IPS-NIHi7 (cell line): Measurements from ENCODE around the gene MPP1.

Experiments used
- DNase-seq: peaks from one replicate; pipeline ENCODE4 v3.0.0; 2012; ENCODE audit warnings: mixed read lengths; ENCODE audit errors: extremely low spot score

The MPP1 gene

DNA sequence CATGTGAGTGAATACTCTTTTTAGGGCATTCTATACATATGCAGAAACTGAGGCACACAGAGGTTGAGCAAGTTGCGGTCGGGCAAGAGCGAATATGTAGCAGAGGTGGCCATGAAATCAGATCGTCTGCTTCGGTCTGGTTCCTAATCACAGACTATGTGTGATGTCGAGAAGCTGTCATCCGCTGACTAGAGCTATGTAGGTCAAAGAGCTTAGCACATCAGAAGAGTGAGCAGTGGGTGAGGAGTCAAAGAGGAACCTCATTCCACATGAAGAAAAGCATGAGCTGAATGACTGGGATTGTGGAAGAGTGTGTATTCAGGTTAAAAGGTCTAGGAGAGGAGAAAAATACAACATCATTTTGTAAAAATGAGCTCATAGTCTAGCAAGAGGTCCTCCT, 73.4 kb downstream of the MPP1 start:
- no peak for DNase-seq

DNA sequence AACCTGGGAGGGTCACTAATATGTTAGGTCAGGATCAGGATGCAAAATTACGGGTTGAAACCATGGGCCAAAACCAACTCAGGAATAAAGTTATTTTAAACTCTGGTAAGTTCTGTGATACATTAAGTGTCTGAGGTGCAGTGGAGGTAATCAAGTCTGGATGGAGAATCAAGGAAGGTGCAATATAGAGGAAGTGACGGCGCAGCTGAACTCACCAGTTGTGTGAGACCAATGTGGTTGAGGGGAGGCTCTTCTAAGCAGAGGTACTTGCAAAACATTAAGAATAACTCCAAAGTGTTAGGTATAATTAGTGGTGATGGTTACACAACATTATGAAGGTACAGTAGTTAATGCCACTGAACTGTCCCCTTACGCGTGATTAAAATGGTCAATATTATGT, 74.1 kb downstream of the MPP1 start:
- no peak for DNase-seq

DNA sequence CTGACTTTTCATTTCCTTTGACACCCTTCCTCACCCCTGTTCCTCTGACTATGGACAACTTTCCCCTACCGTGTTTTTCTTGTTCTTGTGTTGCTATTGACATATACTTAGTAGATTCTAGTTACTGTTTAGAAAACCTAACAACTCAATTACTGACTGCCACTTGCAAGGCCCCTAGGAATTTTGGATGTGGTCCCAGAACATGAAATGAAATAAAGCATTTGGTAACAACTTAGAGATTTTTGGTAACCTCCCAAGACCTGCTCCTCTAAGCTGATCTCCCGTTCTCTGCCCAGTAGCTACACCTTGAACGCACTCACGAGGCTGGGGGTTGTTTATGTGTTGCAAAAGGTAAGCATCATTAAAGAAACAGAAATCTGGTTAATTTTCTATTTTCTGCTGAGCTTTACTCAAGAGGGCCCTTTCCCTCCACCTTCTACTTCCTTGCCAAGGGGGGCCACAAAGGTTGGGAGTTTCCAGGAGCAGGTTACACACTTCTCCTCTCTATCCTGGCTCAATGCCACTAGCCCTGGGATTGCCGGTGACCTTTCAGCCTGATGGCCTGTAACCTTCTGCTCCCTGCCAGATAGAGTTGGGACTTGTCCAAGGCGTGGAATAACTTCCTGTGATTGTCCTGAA, 74.9 kb downstream of the MPP1 start:
- no peak for DNase-seq

DNA sequence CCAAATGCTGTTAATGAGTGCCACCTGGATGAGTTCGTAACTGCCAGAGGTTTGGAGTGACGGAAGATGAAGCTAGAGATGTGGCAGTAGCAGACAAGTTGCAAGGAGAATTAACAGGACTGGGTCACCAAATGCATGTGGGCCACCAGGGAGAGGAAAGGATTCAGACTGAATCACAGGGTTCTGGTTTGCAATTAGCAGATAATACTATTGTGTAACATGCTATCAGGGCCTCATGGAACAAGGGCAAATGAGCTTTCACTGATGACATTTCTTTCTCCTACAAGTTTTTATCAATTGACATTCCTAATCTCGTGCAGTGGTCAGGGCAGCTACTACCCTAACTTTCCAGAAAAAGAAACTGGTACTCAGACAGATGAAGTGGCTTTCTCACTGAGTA, 75.8 kb downstream of the MPP1 start:
- DNase-seq: no peak
